ENCODE measurements around the gene ADAMTS2.

The ADAMTS2 gene

DNA sequence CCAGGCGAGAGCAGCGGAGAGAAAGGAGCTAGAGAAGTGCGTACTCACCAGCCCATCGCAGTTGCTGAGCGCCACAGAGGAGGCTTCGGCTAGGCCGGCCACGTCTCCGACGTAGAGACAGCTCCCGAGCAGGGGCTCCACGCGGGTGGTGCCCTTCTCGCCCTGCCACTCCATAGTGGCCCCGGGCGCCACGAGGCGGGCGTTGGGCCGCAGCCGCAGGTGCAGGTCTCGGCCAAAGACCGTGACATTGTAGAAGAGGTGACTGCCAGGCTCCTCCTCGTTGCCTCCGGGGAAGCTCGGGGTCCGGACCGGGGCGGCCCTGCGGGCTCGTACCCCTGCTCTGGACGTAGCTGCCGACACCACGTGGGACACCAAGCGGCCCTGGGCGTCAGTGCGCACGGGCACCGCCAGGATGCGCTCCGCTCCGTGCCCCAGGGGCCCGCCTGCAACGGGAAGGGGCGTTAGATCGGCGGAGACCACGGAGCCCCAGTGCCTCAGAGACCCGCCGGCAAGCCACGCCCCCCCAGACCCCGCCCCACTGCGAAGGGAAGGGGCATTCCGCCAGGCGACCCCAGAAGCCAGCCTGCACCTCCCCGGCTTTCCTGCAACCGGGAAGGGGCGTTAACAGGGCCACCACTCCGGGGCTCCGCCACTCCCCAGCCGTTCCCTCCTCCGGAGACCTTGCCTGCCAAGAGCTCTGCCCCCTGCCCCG, 1.4 kb downstream of the ADAMTS2 start:
- peak; percentile 76 for DNase-seq (ENCODE audit: low read depth)

DNA sequence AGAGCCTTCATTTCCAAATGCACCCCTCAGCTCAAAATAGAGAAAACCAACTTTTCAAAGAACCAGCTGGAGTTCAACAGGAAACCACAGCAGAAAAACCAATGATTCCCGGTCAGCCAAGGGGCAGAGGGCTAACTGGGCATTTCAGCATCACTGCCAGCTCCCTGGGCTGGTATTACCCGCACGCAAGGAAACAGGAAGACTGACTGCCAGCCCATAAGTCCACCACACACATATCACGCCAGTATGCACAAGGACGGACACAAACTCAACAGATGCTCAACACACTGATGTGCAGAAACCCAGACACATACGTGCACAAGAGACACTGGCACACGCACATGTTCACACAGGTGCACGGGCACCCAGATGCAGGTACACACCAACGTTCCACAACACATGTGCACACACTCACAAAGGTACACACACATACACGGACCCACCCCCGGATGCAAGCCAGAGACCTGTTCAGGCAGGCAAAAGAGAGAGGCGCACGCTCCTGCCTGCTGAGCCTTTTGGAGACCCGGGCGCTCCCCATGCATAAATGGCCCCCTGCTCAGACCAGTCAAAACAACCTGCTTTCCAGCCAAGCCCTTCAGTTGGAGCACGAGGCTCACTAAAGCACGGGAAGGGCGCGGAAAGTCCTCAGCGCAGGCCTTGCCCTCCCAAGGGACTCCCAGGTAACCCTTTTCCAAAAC, 2.1 kb downstream of the ADAMTS2 start:
- peak; percentile 36 for DNase-seq (ENCODE audit: low read depth)

DNA sequence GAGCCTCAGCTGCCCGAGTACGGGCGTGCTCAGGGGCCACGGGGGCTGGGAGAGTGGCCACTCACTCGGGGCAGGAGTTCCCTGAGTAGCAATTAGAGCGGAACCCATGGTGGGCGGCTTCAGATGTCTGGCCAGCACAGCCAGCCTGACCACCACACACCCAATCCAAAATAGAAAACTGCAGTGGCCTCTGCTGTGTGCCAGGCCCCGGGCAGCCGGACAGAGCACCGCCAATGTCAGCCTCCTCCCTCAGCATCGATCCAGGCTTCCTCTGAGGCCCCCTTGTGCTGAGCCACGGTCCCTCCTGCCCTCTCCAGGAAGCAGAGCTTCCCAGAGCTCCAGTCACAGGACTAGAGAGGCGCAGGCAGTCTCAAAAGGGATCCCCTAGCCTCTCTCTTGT, 2.7 kb downstream of the ADAMTS2 start:
- peak; percentile 80 for DNase-seq (ENCODE audit: low read depth)

DNA sequence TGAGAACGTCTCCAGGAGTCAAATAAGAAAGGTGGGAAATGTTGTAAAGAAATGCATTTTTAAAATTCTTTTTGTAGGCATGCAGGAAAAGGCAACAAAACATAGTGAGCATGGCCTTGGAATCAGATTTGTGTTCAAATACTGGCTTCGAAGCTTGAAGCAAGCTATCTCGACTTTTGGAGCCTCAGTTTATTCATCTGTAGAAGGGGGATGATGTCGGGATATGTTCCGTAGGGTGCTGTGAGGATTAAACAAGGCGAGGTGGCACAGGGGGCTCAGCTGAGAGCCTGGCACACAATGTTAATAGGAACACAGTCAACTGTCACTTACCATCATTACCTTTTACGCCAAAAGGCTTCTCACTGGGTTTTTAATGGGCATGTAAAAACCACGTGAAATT, 4.8 kb downstream of the ADAMTS2 start:
- DNase-seq (ENCODE audit: low read depth) = no peak

DNA sequence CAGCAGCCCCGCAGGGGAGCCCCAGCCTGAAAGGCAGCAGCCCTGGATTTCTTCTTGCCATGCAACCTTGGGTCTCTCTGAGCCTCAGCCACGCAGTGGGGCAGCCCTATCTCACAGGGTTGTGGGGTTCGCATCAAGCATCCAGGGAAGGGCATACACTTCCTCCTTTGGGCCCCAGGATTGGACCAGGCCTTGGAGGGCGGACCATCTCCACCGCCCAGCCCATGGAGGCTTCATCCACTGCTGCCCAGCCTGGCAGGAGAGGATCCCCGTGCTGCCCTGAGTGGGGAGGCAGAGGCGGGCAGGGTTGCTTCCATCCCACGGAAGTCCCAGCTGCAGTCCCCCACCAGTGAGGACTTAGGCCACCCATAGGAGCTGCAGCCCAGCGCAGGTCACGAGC, 5.3 kb downstream of the ADAMTS2 start:
- DNase-seq (ENCODE audit: low read depth) = no peak

DNA sequence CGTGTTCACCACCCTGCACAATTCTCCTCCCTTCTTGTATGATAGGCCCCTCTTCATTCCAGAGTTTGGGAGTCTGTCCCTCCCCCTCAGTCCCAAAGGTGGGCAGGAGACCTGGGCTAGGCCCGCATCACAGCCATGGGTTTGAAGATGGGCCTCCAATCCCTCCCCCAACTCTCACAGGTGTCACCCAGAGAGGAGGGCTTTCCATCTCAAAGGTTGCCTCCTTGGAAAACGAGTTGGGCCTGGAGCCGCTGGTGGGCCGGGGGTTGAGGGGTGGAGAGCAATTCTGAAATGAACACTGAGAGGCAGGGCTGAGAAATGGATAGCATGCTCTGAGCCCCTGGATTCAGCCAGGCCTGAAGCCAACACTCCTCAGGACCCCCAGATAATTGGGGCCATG, 6.2 kb downstream of the ADAMTS2 start:
- no peak for DNase-seq (ENCODE audit: low read depth)

DNA sequence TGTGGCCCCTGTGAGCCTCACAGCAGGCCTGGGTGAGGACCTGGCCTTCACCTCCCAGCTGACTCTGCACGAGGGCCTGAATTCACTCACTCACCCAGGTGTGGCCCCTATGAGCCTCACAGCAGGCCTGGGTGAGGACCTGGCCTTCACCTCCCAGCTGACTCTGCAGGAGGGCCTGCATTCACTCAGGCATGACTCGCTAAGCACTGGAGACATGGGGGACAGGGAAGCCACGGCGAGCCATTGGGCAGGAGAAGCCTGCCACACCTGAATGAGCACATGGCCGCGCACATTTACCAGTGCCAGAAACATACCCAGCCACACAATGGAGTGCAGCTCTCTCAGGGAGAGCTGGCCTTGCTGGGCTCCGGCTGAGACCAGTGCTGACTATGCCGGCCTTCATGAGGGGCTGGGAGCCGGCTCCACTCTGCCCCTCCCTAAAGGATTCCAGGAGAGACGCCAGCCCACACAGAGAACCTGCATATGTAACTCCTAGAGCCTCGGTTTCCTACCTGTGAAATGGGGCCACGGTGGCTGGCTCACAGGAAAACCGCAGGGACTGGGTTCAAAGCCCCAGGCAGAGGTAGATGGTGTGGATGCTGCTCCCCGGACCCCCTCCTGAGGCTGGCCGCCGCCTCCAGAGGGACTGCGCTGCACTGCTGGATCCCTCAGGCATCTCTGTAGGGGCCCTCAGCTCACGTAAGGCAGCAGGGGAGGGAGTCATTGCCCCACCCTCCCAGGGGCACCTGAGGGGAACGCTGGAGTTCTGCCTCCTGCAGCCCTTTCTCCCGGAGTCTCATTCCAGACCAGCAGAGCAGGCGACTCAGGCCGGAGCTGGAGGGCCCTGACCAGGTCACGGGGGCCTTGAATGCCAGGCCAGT, 7.2 kb downstream of the ADAMTS2 start:
- no peak for DNase-seq (ENCODE audit: low read depth)

DNA sequence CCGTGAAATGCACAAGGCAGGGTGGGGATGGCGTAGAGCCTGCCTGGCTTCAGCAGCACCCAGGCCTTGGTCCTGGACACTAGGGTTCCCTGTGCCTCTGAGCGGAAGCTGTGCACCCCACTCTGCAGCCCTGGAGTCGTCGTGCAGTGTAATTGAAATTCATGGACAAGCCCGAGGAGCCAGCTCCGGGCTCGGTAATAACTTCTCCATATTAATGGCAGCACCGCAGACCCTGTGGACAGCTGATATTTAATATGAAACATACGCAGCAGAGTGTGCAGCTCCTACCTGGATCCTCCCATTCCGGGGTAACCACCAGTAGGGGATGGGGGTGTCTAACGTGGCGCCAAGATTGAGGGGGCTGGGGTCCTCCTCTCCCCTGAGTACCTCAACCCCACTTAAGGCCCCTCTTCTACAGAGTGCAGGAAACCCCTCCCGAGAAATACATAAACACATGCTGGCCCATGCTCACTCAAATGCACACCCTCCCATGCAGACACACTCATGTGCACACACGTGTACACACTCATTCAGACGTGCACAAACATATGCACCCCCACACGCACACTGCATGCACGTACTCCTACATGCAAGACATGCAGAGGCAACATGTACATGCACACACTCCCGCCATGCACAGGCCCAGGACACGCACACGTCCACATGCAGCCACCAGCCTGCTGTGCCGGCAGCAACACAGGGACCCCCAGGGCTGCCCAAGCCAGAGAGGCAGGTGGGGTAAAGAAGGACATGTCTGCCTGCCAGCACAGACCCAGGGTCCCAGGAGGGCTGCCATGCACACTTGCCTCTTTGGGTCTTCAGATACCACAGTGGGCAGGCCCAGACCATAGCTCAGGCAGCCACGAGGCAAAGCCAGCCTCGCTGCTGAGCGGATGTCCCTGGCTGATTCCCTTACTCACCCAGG, 8.1 kb downstream of the ADAMTS2 start:
- no peak for DNase-seq (ENCODE audit: low read depth)

DNA sequence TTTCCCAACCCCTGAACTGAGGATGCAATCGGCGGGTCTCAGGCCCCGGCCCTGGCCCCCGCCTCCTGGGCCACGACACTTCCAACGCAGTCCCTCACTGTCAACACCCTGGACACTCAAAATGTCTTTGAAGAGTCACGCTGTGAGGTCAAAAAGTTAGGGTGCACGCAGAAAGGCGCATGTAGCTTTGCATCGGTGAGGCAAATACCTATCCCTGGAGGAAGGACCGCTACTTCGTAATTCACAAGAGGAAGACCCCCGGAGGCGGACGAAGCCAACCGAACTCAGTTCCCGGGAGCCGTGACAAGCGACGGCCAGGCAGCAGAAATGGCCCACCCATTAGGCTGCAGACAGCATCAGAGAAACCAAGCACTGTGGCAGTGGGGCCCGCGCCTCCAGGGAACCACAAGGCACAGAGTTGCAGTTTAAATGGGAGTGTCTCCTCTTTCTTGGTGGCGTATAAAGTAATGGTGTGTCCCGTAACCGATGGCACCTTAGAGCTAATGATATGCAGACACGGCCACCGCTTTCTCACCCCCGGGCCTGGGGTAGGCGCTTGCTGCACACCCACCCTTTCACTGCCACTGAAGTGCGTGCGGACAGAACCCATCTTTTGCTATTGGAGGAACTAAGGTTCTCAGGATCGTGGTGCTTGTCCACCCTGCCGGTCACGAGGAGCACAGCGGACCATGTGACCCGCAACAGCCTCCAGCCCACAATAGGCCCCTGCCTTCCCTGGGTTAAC, 9.0 kb downstream of the ADAMTS2 start:
- no peak for DNase-seq (ENCODE audit: low read depth)

DNA sequence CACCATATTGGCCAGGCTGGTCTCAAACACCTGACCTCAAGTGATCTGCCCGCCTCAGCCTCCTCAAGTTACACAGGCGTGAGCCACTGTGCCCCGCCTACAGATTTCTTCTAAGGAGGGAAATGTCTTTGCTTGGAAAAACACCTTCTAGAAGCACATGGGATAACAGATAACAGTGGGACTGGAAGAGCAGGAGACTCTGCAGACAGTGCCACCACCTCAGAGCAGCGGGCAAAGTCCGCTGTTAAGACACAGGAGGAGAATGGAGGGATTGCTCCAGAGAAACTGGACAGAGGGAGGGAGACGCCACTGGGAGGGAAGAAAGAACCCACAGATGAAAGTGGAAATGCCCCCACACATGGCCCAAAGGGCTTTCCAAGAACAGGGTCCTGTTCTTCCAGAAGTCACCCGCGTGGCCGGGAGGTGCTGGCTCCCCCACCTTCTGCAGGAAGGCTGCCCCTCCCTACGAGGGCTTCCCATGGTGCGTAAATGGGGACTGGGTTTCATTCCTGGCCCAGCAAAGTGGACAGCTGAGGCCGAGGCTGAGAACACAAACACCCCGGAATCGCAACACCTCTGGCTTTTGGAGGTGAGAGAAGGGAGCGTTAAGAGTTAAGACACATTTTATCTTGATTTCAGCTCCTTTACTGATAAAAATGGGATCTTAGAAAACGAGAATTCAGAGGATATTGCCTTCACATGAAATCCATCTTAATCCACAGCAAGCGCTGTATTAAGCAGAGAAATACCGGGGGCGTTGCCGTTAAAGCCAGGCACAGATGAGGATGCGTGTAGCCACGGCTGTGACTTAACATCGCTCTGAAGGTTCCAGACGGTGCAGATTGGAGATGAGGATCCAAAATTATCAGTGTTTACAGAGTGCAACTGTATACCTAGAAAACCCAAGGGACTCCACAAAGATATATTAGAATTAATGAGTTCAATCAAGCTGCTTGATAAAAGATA, 11.2 kb downstream of the ADAMTS2 start:
- no peak for DNase-seq (ENCODE audit: low read depth)

DNA sequence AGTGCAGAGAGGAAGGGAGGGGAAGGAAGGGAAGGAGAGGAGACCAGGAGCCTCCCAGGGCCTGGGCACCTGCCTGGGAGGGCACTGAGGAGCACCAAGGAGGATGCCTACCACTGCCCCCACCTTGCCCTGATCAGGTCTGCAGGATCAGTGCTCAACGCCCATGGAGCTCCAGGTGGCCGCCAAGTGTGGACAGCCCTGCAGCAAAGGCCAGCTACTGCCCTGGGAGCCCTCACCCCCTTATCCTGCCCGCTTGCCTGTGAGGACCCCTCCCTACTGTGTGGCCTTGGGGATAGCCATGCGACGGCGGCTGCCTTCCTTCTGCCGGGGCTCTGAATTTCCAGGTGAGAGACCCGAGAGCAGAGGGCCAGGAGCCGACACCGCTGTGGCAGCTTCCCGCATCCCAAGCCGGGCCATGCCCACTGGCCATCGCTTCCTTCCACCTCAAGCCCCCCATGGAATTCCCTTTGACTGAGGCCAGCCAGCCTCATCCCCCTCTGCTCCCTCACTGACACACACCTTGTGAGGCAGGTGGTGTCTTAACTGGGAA, 12.4 kb downstream of the ADAMTS2 start:
- DNase-seq (ENCODE audit: low read depth) = no peak

DNA sequence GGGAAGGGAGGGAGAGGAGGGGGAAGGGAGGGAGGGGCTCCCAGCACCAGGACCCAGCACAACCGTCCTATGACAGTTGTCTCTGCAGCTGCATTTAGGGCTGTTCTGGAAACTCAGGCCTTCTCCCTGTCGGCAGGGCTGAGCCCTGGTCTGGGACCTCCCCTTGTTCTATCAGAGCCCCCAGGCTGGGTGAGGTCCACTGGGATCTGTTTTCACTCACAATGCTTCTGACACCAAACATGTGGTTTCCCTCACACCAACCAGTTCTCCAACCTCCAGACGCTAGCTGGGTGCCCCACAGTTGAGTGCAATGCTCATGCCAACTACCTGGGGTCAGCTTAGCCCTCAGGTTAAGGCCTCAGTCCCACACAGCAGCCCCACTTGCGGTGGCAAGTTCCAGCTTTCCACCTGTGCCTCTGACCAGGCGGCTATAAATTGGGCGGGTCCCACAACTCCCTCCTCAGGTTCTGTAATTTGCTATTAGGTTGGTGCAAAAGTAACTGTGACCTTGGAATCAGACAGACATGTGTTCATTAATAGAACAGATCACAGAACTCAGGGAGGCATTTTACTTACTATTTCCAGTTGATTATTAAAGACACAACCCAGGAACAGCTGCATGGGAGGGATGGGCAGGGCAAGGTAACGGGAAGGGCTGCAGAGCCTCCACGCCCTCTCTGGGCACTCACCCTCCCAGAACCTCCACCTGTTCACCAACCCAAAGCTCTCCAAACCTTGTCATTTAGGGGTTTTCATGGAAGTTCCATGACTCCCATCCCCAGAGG, 13.5 kb downstream of the ADAMTS2 start:
- no peak for DNase-seq (ENCODE audit: low read depth)

DNA sequence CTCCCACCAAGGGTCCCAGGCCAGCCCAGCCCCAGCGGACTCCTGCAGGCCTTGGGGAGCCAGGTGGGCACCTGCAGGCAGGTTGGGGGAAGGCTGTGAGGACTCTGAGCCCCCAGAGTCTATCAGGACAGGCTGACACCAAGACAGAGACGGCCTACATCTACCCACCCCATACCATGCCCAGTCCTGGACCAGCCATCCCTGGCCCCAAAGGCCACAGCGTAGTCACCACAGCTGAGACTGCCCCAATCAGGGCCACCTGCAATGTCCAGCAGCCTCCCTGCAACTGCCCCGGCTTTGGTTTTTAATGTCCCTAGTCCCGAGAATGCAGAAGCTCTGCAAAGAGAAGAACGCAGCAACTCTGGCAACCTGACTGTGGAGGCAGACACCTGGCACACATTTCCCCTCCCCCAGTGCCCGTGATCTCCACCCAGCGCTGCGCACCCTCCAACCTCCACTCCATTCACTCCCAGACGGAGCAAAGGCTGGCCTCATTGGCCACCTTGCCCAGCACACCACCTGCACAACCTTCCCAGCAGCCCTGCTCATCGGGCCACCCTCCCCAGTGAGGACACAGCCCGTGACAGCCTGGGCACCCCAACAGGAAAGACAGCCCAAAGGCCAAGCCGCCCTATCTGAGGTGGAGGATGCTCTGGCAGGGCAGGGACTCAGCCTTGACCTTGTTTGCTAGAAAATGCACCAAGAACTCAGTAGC, 14.9 kb downstream of the ADAMTS2 start:
- DNase-seq (ENCODE audit: low read depth) = no peak

DNA sequence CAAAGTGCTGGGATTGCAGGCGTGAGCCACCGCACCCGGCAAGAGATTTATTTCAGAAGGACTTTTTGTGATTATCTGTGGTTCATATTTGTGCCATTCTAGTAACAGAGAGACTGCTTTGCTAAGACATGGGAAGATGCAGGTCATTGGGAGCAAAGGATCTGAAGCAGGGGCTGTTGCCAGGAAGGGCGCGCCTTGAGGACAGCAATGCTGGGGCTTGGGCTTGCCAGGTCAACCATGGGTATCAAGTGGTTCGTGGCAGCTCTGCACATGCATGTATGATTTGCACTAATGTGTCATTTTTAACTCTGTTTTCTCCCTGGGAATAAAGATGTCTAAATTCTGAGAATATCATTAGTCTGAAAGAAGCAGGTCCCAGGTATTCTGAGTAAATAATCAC, 17.0 kb downstream of the ADAMTS2 start:
- no peak for DNase-seq (ENCODE audit: low read depth)

DNA sequence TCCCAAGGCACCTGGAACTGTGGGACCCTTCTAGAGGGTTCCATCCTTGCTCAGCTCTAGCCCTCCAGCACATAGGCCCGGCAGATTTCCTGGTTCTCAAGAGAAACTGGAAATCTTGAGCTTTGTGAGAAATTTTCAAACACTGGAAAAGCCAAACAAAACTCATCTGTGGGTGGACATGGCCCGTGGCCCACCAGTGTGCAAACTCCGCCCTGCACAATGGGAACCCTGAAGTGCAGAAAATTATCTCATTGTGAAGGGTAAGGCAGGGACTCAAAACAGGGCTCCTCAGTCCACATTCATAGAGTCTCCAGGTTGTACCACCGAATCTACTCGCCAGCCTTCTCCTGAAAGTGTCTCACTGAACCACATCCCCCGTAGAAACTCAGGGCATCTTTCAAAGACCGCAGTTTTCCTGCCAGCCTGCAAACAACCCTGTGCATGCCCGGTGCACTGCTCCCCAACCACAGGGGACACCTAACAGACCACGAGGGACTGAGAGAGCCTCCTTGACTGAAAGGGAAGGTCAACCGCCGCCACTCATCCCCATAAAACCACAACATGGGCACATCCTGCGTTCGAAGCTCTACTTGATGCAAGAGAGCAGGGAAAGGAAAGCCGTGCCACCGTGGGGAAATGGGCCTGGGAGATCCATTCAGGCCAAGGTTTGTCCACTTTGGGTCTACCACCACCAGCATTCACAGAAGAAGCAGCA, 18.1 kb downstream of the ADAMTS2 start:
- DNase-seq (ENCODE audit: low read depth) = no peak

DNA sequence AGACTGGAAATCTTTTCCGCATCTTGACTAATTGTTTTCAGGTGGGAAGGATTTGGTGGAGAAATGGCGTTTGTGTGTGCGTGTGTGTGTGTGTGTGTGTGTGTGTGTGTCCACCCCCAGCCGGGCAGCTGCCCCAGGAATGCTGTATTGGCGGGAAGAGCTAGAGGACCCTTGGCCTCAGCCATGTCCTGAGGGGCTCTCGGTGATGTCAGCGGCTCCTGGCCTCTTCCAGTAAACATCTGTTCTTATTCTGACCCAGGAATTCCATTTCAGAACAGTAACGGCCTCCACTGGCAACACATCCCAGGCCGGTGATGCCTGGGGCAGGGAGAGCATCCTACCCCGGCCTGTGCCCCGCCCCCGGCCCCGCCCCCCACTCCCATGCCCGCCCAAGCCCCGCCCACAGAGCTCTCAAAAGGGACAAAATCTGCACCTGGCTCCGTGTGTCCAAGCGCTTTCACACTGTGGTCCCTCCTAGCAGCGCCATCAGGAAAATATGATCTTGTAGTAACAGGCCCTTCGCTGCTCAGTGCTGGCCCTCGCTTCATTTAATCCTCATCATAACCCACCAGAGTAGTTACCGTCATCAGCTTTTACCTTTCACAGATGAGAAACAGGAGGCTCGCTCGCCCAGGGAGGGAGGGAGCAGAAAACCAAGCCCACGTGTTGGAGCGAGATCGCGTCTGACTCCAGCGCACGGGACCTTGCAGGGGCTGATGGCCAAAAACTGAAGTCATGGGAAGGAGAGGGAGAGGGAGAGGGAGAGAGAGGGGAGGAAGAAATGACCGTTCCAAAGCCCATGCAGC, 18.9 kb downstream of the ADAMTS2 start:
- DNase-seq (ENCODE audit: low read depth) = peak; percentile 62

Data from ELR (cell line).